OCI-LY3 (cell line): ENCODE results near the gene SLC38A10.

Experiments used
- H2AFZ ChIP-seq: fragments of 200-600, 300-600 bp; shearing (Covaris generic); 2 replicates; pipeline ENCODE4 v1.6.0; 2014; ENCODE audit warnings: antibody characterized with exemption, low read depth, low read length
- H3K27ac ChIP-seq: fragments of 200-600, 300-600 bp; sonication (generic); 2 replicates; pipeline ENCODE4 v1.5.1; 2014; ENCODE audit warnings: mild to moderate bottlenecking, low read length, moderate library complexity, mixed read lengths
- H3K27me3 ChIP-seq: fragments of 200-600, 300-600 bp; sonication (generic); 2 replicates; pipeline ENCODE4 v1.6.1; 2014; ENCODE audit warnings: low read depth, low read length, mixed read lengths
- H3K36me3 ChIP-seq: fragments of 200-600, 300-600 bp; sonication (generic); replicated peaks from 2 replicates; pipeline ENCODE3; 2014; ENCODE audit warnings: low read depth, low read length, mixed read lengths
- H3K4me1 ChIP-seq: fragments of 300-600, 200-600 bp; sonication (generic); 2 replicates; pipeline ENCODE4 v1.6.1; 2014; ENCODE audit warnings: low read length, mixed read lengths
- H3K4me2 ChIP-seq: fragments of 200-600, 300-600 bp; sonication (generic); 2 replicates; pipeline ENCODE4 v1.6.1; 2014; ENCODE audit warnings: low read length, mixed read lengths
- H3K4me3 ChIP-seq: fragments of 300-600, 200-600 bp; sonication (generic); 2 replicates; pipeline ENCODE4 v1.5.1; 2014; ENCODE audit warnings: antibody characterized with exemption, mild to moderate bottlenecking, low read length, moderate library complexity
- H3K79me2 ChIP-seq: fragments of 300-600, 200-600 bp; shearing (Covaris generic); 2 replicates; pipeline ENCODE4 v1.6.1; 2014; ENCODE audit warnings: mild to moderate bottlenecking, low read length, mixed read lengths
- H3K9ac ChIP-seq: fragments of 300-600, 200-600 bp; shearing (Covaris generic); 2 replicates; pipeline ENCODE4 v1.6.0; 2014; ENCODE audit warnings: mild to moderate bottlenecking, low read length, moderate library complexity
- H3K9me3 ChIP-seq: fragments of 200-600, 300-600 bp; shearing (Covaris generic); 2 replicates; pipeline ENCODE4 v1.6.1; 2014; ENCODE audit warnings: low read length, mixed read lengths; ENCODE audit not compliant: insufficient read depth
- H4K20me1 ChIP-seq: fragments of 200-600, 300-600 bp; sonication (generic); 2 replicates; pipeline ENCODE4 v1.6.1; 2016; ENCODE audit warnings: low read length, mixed read lengths; ENCODE audit not compliant: insufficient read depth
- CTCF ChIP-seq: fragments of 200-600, 300-600 bp; sonication (generic); IDR thresholded peaks from 2 replicates; pipeline ENCODE4 v1.5.1; 2014; ENCODE audit warnings: antibody characterized with exemption, low read length, low read depth
- EZH2phosphoT487 ChIP-seq: fragments of 200-600 bp; shearing (Covaris generic); IDR thresholded peaks from 2 replicates; pipeline ENCODE4 v1.6.1; 2018; ENCODE audit warnings: antibody characterized with exemption, mixed run types, low read depth

The SLC38A10 gene

GRCh38 chr17:81340607-81341515 is 45.8 kb upstream of the SLC38A10 start:
- H4K20me1 ChIP-seq, result no peaks in the 10 kb centered on the region
- no peak overlapping the region for H2AFZ ChIP-seq
- H3K4me3 ChIP-seq, result no peak overlapping the region
- no peak overlapping the region for H3K27ac ChIP-seq
- H3K9ac ChIP-seq, result no peak overlapping the region
- H3K9me3 ChIP-seq, result no peaks in the 10 kb centered on the region
- H3K79me2 ChIP-seq, result peaks cover 22% of the 10 kb centered on the region
- TF ChIP-seq EZH2phosphoT487 (no peak), CTCF (no peak)
- no peaks in the 10 kb centered on the region for H3K36me3 ChIP-seq
- no peak overlapping the region for H3K4me2 ChIP-seq
- peaks cover 4% of the 10 kb centered on the region; the same call in 1 of the 2 replicates for H3K4me1 ChIP-seq
- H3K27me3 ChIP-seq, result no peaks in the 10 kb centered on the region

GRCh38 chr17:81339534-81340296 is 44.6 kb upstream of the SLC38A10 start:
- Histone ChIP-seq H3K4me1 (peaks cover 4% of the 10 kb centered on the region; the same call in 1 of the 2 replicates), H3K27ac (no peak overlapping the region), H3K9me3 (no peaks in the 10 kb centered on the region), H3K27me3 (no peaks in the 10 kb centered on the region), H3K36me3 (no peaks in the 10 kb centered on the region), H3K4me3 (no peak overlapping the region), H3K9ac (no peak overlapping the region), H3K79me2 (peaks cover 18% of the 10 kb centered on the region), H4K20me1 (no peaks in the 10 kb centered on the region), H3K4me2 (no peak overlapping the region), H2AFZ (no peak overlapping the region)
- TF ChIP-seq CTCF, result no peak
- no peak for TF ChIP-seq EZH2phosphoT487

DNA sequence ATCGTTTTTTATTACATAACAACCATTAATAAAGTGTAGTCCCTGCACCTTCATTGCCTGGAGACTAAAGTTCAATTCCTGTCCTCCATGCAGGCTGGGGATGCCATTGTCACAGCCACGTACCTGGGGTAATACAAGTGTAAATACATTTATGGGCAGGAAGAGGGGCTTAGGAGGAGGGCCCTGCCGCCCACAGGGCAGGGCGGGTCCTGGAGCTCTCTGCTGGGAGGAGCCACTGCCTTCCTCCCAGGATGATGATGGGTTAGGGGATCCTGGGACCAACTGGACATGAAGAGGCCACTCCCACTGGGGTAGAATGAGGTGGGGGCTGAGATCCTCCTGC is 44.1 kb upstream of the SLC38A10 start:
- TF ChIP-seq EZH2phosphoT487 (no peak), CTCF (no peak)
- no peak overlapping the region for H3K4me3 ChIP-seq
- H2AFZ ChIP-seq, result no peak overlapping the region
- no peaks in the 10 kb centered on the region for H3K9me3 ChIP-seq
- no peaks in the 10 kb centered on the region for H3K27me3 ChIP-seq
- no peaks in the 10 kb centered on the region for H4K20me1 ChIP-seq
- H3K4me1 ChIP-seq, result peaks cover 1% of the 10 kb centered on the region; the same call in 1 of the 2 replicates
- no peak overlapping the region for H3K4me2 ChIP-seq
- peaks cover 12% of the 10 kb centered on the region for H3K79me2 ChIP-seq
- no peak overlapping the region for H3K9ac ChIP-seq
- H3K36me3 ChIP-seq, result no peaks in the 10 kb centered on the region
- H3K27ac ChIP-seq, result no peak overlapping the region
